GM21528 (cell line): ENCODE data around the gene DOK3.

Source experiments
- ATAC-seq: cut with Tn5 transposase; IDR thresholded peaks from one replicate; pipeline ENCODE4 v1.9.1; 2021; ENCODE audit warnings: mild to moderate bottlenecking, moderate library complexity; ENCODE audit not compliant: unreplicated experiment, low FRiP score

The DOK3 gene

GRCh38 chr5:177509381-177509951, at the start of gene DOK3:
Gene DOK3, minus strand, starts transcription at chr5:177509826. Its CDS starts 286 bp downstream, at chr5:177509540.
- ATAC-seq, result peak; percentile 4

GRCh38 chr5:177557796-177558195, 48.2 kb upstream of the DOK3 start:
- no peak for ATAC-seq

GRCh38 chr5:177557041-177557647, 47.5 kb upstream of the DOK3 start:
- no peak for ATAC-seq

GRCh38 chr5:177555665-177556064, 46.0 kb upstream of the DOK3 start:
- ATAC-seq, result no peak

- no peak for ATAC-seq
These were observed 45.6 kb upstream of the DOK3 start for GRCh38 chr5:177555228-177555627.

- ATAC-seq, result peak; percentile 89
These were observed 45.0 kb upstream of the DOK3 start, which contains the start of gene FAM193B for GRCh38 chr5:177554474-177555111. Gene FAM193B, minus strand, starts transcription at chr5:177554563. Its CDS starts 105 bp downstream, at chr5:177554458.

GRCh38 chr5:177553671-177554429, 44.2 kb upstream of the DOK3 start:
- ATAC-seq, result peak; percentile 59

- no peak for ATAC-seq
These were observed 43.3 kb upstream of the DOK3 start for GRCh38 chr5:177552839-177553455.

- no peak for ATAC-seq
These were observed 40.5 kb upstream of the DOK3 start for GRCh38 chr5:177550122-177550521.

- ATAC-seq, result no peak
These were observed 38.9 kb upstream of the DOK3 start for GRCh38 chr5:177548495-177548894.

- no peak for ATAC-seq
These were observed 38.1 kb upstream of the DOK3 start for GRCh38 chr5:177547736-177548135.

GRCh38 chr5:177546258-177546741, 36.7 kb upstream of the DOK3 start:
- no peak for ATAC-seq

- no peak for ATAC-seq
These were observed 36.0 kb upstream of the DOK3 start for GRCh38 chr5:177545487-177546257.

- no peak for ATAC-seq
These were observed 33.3 kb upstream of the DOK3 start for GRCh38 chr5:177542816-177543465.

- no peak for ATAC-seq
These were observed 30.8 kb upstream of the DOK3 start for GRCh38 chr5:177540438-177540837.

GRCh38 chr5:177539411-177539810, 29.8 kb upstream of the DOK3 start:
- ATAC-seq, result no peak

GRCh38 chr5:177538876-177539275, 29.2 kb upstream of the DOK3 start:
- no peak for ATAC-seq

GRCh38 chr5:177537389-177538361, 28.0 kb upstream of the DOK3 start:
- no peak for ATAC-seq
